Transverse colon (tissue), 4 donors: ENCODE measurements around the gene PKNOX1. TPM values are rescaled to one million over a fixed set of nuclear protein-coding genes. Genes with fewer than 3 reads are reported as not detected.
A peak's percentile ranks its signal among the peaks of the same experiment; 100 is the strongest.
"Not testable (repeated sequence)": the region's sequence is repeated elsewhere in the genome, so short reads cannot be mapped to it uniquely, and the experiment has no call there.

ENCODE experiments used
- DNase-seq: peaks from one replicate; pipeline ENCODE4 v3.0.0-alpha.2; 2019
- H3K27ac ChIP-seq, 4 donors: fragments of 200-600 bp; sonication (generic); 2 replicates each; pipeline ENCODE4 v1.5.1; 2016 to 2018; ENCODE audit warnings: inconsistent platforms in 4 of 4
- H3K27me3 ChIP-seq: fragments of 200-600 bp; sonication (generic); 2 replicates; pipeline ENCODE4 v1.5.1; 2017; ENCODE audit warnings: inconsistent platforms
- H3K36me3 ChIP-seq, 4 donors: fragments of 200-600 bp; sonication (generic); 2 replicates each; pipeline ENCODE4 v1.5.1; 2017 to 2019; ENCODE audit warnings: inconsistent platforms in 4 of 4
- H3K4me1 ChIP-seq, 4 donors: fragments of 200-600 bp; sonication (generic); 2 replicates each; pipeline ENCODE4 v1.5.1; 2017 to 2020; ENCODE audit warnings: inconsistent platforms in 4 of 4
- H3K4me3 ChIP-seq, 4 donors: fragments of 200-600 bp; sonication (generic); 1 replicate in 1 of 4; 2 replicates in 3 of 4; pipeline versions ENCODE4 v1.5.1 to v1.6.1; 2017 to 2019; ENCODE audit warnings: inconsistent platforms in 4 of 4
- H3K9me3 ChIP-seq, 2 donors: fragments of 200-600 bp; sonication (generic); 2 replicates each; pipeline ENCODE4 v1.5.1; 2017 to 2019; ENCODE audit warnings: inconsistent platforms in 2 of 2
- CTCF ChIP-seq, 5 experiments: fragments of 200-600 bp in 3 of 5; fragments of 450-650 bp in 2 of 5; sonication (generic) in 3 of 5; IDR thresholded peaks; 1 replicate in 2 of 5; 2 replicates in 3 of 5; pipeline ENCODE4 v1.5.1; 2016 to 2017; ENCODE audit warnings: antibody characterized with exemption in 5 of 5, inconsistent platforms in 3 of 5, mild to moderate bottlenecking in 2 of 5, moderate library complexity in 1 of 5
- EP300 ChIP-seq: sonication (generic); formaldehyde crosslinking; IDR thresholded peaks from one replicate; pipeline ENCODE4 v1.6.1; 2017; ENCODE audit warnings: antibody characterized with exemption, low read depth
- POLR2A ChIP-seq: fragments of 450-650 bp; IDR thresholded peaks from one replicate; pipeline ENCODE4 v1.6.1; 2016; ENCODE audit warnings: antibody characterized with exemption, mild to moderate bottlenecking, moderate library complexity
- POLR2AphosphoS5 ChIP-seq, 3 donors: sonication (generic); formaldehyde crosslinking; IDR thresholded peaks; one replicate each; pipeline ENCODE4 v1.6.1; 2016; ENCODE audit warnings: antibody characterized with exemption in 3 of 3
- WGBS, 2 donors: methylation state at CpG; one replicate each; pipeline ENCODE4 v1.1.5; 2018; ENCODE audit warnings: low coverage in 1 of 2; 5-methylcytosine and 5-hydroxymethylcytosine counted together
- in situ Hi-C, 4 donors: fragments of 200-750 bp; cut with MboI; loops; one replicate each; pipeline versions ENCODE4 v1.15.0 to v1.15.1; 2017; ENCODE audit warnings: low sequenced_read_pairs in 3 of 4, low pct_ligation_motif_present in 1 of 4, low pct_unique_long_range_greater_than_20kb in 1 of 4
- intact Hi-C: fragments of 100-400 bp; cut with DNase I; formaldehyde crosslinking; loops from one replicate; pipeline ENCODE4 v1.15.1; 2023; ENCODE audit warnings: low total_unique reads
- total RNA-seq, 4 donors: library from RNA; depleted of rRNA; stranded (reverse); fragments of >200 nt; gene quantifications; one replicate each; pipeline ENCODE4 v1.1.0, GENCODE V29; 2016

Gene PKNOX1
- total RNA-seq, 4 donors from 2014 or later: 9.4 to 140 (median 25.1) TPM

GRCh38 chr21:42993051-42993712, 18.8 kb downstream of the PKNOX1 start:
- Histone ChIP-seq H3K27ac (peak overlapping the region; percentile 58 to 75 (median 63)), H3K4me3 (no peak overlapping the region), H3K36me3 (no peaks in the 10 kb centered on the region), H3K27me3 (no peaks in the 10 kb centered on the region), H3K9me3 (no peaks in the 10 kb centered on the region), H3K4me1 (peaks cover 0 to 11% (median 4%) of the 10 kb centered on the region in 4 donors)
- TF ChIP-seq CTCF (IDR thresholded peaks at IDR 0.05): no peak
- no peak for TF ChIP-seq EP300
- TF ChIP-seq POLR2A: no peak
- no peak for TF ChIP-seq POLR2AphosphoS5 (IDR thresholded peaks at IDR 0.05)
- DNase-seq: no peak
- in situ Hi-C loops (no loop called here), intact Hi-C loops (no loop called here)
- WGBS, 2 donors: 55 to 90% methylated on average over 3 to 16 of the region's 16 CpGs

GRCh38 chr21:42997053-42997452, 22.7 kb downstream of the PKNOX1 start:
- H3K27ac ChIP-seq: peak overlapping the region; percentile 47 to 73 (median 56)
- intact Hi-C loops (no loop called here), in situ Hi-C loops (no loop called here)
- DNase-seq: peak; percentile 41
- peaks cover 3 to 4% of the 10 kb centered on the region in 2 donors for H3K9me3 ChIP-seq
- WGBS, 2 donors: 51 to 68% methylated on average over 4 to 8 of the region's 8 CpGs
- H3K4me3 ChIP-seq: no peak overlapping the region
- H3K4me1 ChIP-seq: peaks cover 0 to 19% (median 7%) of the 10 kb centered on the region in 4 donors
- TF ChIP-seq EP300 (no peak), POLR2AphosphoS5 (IDR thresholded peaks at IDR 0.05) (peak; percentile 30 to 49 (median 46))
- no peaks in the 10 kb centered on the region for H3K27me3 ChIP-seq
- no peaks in the 10 kb centered on the region for H3K36me3 ChIP-seq

GRCh38 chr21:42997983-42998382, 23.6 kb downstream of the PKNOX1 start:
- in situ Hi-C loops, H3K27ac ChIP-seq, H3K4me3 ChIP-seq, intact Hi-C loops, H3K27me3 ChIP-seq, H3K9me3 ChIP-seq, DNase-seq, H3K36me3 ChIP-seq: not testable (repeated sequence)
- peaks cover 0 to 12% (median 5%) of the 10 kb centered on the region in 4 donors for H3K4me1 ChIP-seq
- WGBS, 2 donors: 88% methylated on average over 1 of the region's 1 CpG; no CpG with 5 or more reads in 1 of the 2 donors

GRCh38 chr21:42999152-42999551, 24.8 kb downstream of the PKNOX1 start:
- WGBS, 2 donors: 95% methylated on average over 2 of the region's 2 CpGs; no CpG with 5 or more reads in 1 of the 2 donors
- intact Hi-C loops, in situ Hi-C loops, H3K4me1 ChIP-seq, H3K9me3 ChIP-seq, H3K36me3 ChIP-seq, H3K27ac ChIP-seq, H3K4me3 ChIP-seq, H3K27me3 ChIP-seq, DNase-seq: not testable (repeated sequence)

- H3K27ac ChIP-seq, H3K36me3 ChIP-seq, H3K9me3 ChIP-seq, H3K27me3 ChIP-seq, intact Hi-C loops, in situ Hi-C loops, H3K4me1 ChIP-seq, H3K4me3 ChIP-seq, DNase-seq: not testable (repeated sequence)
- 94 to 100% methylated on average over 2 of the region's 2 CpGs for WGBS, 2 donors
Measured at GRCh38 chr21:43000041-43000440, 25.7 kb downstream of the PKNOX1 start.

- DNase-seq: peak; percentile 10
- in situ Hi-C loops (no loop called here), intact Hi-C loops (no loop called here)
- TF ChIP-seq CTCF (IDR thresholded peaks at IDR 0.05) (no peak), EP300 (no peak), POLR2A (no peak), POLR2AphosphoS5 (IDR thresholded peaks at IDR 0.05) (peak; percentile 12 to 67 (median 12))
- Histone ChIP-seq H3K4me1 (peaks cover 0 to 13% (median 5%) of the 10 kb centered on the region in 4 donors), H3K36me3 (no peaks in the 10 kb centered on the region), H3K27ac (peak overlapping the region; percentile 41 to 66 (median 56)), H3K27me3 (no peaks in the 10 kb centered on the region), H3K9me3 (peaks cover 3 to 4% of the 10 kb centered on the region in 2 donors), H3K4me3 (no peak overlapping the region)
- 40 to 71% methylated on average over 1 to 4 of the region's 4 CpGs for WGBS, 2 donors
Measured at GRCh38 chr21:43001316-43001715, 27.0 kb downstream of the PKNOX1 start.
